Astrocyte of the cerebellum (primary cell): ENCODE data around the gene NOL4L.

Experiments used
- DNase-seq: peaks from one replicate; pipeline ENCODE4 v3.0.0-alpha.2; 2011; ENCODE audit warnings: low read depth
- H3K4me3 ChIP-seq: 2 replicates; pipeline ENCODE4 v1.5.1; 2011; ENCODE audit warnings: mild to moderate bottlenecking, low read depth, low read length, moderate library complexity
- CTCF ChIP-seq: IDR thresholded peaks from 2 replicates; pipeline ENCODE4 v1.5.1; 2012; ENCODE audit warnings: low read length, low read depth, moderate library complexity, mild to moderate bottlenecking; ENCODE audit errors: missing control alignments
- in situ Hi-C: cut with HindIII; loops from 2 replicates; pipeline ENCODE4 v1.10.0; 2017; ENCODE audit warnings: low sequenced_read_pairs

Gene NOL4L

GRCh38 chr20:32556312-32557184, 28.6 kb downstream of the NOL4L start:
- TF ChIP-seq CTCF, result no peak
- in situ Hi-C loops, result no loop called here
- no peak overlapping the region for H3K4me3 ChIP-seq
- DNase-seq, result no peak

- in situ Hi-C loops, result no loop called here
- no peak overlapping the region for H3K4me3 ChIP-seq
- no peak for TF ChIP-seq CTCF
- DNase-seq, result no peak
Measured at GRCh38 chr20:32555584-32555983, 29.5 kb downstream of the NOL4L start.

- no peak for TF ChIP-seq CTCF
- no peak overlapping the region for H3K4me3 ChIP-seq
- no peak for DNase-seq
- in situ Hi-C loops, result no loop called here
Measured at GRCh38 chr20:32554965-32555289, 30.2 kb downstream of the NOL4L start.

- in situ Hi-C loops, result no loop called here
- no peak for TF ChIP-seq CTCF
- no peak overlapping the region for H3K4me3 ChIP-seq
- DNase-seq, result no peak
Measured at GRCh38 chr20:32553618-32554017, 31.5 kb downstream of the NOL4L start.

- TF ChIP-seq CTCF, result no peak
- in situ Hi-C loops, result no loop called here
- no peak overlapping the region for H3K4me3 ChIP-seq
- DNase-seq, result no peak
Measured at GRCh38 chr20:32551693-32552092, 33.4 kb downstream of the NOL4L start.

- no peak for TF ChIP-seq CTCF
- in situ Hi-C loops, result no loop called here
- DNase-seq, result no peak
- H3K4me3 ChIP-seq, result no peak overlapping the region
Measured at GRCh38 chr20:32549842-32550241, 35.3 kb downstream of the NOL4L start.

- in situ Hi-C loops, result no loop called here
- TF ChIP-seq CTCF, result no peak
- no peak overlapping the region for H3K4me3 ChIP-seq
- DNase-seq, result no peak
Measured at GRCh38 chr20:32547753-32548034, 37.4 kb downstream of the NOL4L start.
